Subcutaneous abdominal adipose tissue (tissue), 5 donors: ENCODE measurements around the gene PIP4K2A.
"Not testable (repeated sequence)": the region's sequence is repeated elsewhere in the genome, so short reads cannot be mapped to it uniquely, and the experiment has no call there.

ENCODE experiments used
- H3K27ac ChIP-seq: one replicate; pipeline ENCODE4 v1.7.0; 2013; ENCODE audit warnings: low read depth, mild to moderate bottlenecking, inconsistent platforms, low read length, moderate library complexity
- H3K27me3 ChIP-seq, 5 donors: one replicate each; pipeline ENCODE4 v1.7.0; 2013; ENCODE audit warnings: low read length in 5 of 5, inconsistent platforms in 1 of 5; ENCODE audit not compliant: control insufficient read depth in 5 of 5, insufficient read depth in 4 of 5
- H3K36me3 ChIP-seq, 5 donors: one replicate each; pipeline ENCODE4 v1.7.0; 2013; ENCODE audit warnings: low read length in 5 of 5; ENCODE audit not compliant: control insufficient read depth in 5 of 5, insufficient read depth in 5 of 5
- H3K4me1 ChIP-seq, 5 donors: one replicate each; pipeline ENCODE4 v1.7.0; 2013; ENCODE audit warnings: low read length in 5 of 5, mild to moderate bottlenecking in 3 of 5, moderate library complexity in 1 of 5; ENCODE audit not compliant: control insufficient read depth in 5 of 5, insufficient read depth in 5 of 5
- H3K4me3 ChIP-seq, 5 donors: one replicate each; pipeline ENCODE4 v1.7.0; 2013; ENCODE audit warnings: low read length in 5 of 5, low read depth in 1 of 5
- H3K9ac ChIP-seq, 5 donors: one replicate each; pipeline ENCODE4 v1.7.0; 2013; ENCODE audit warnings: low read length in 5 of 5, mild to moderate bottlenecking in 4 of 5, moderate library complexity in 3 of 5
- H3K9me3 ChIP-seq, 5 donors: one replicate each; pipeline ENCODE4 v1.7.0; 2013; ENCODE audit warnings: low read length in 5 of 5; ENCODE audit not compliant: control insufficient read depth in 5 of 5
- donor health status: healthy.
- donor health status: healthy.
- donor health status: healthy.
- donor health status: healthy.
- donor health status: healthy.

Gene PIP4K2A

DNA sequence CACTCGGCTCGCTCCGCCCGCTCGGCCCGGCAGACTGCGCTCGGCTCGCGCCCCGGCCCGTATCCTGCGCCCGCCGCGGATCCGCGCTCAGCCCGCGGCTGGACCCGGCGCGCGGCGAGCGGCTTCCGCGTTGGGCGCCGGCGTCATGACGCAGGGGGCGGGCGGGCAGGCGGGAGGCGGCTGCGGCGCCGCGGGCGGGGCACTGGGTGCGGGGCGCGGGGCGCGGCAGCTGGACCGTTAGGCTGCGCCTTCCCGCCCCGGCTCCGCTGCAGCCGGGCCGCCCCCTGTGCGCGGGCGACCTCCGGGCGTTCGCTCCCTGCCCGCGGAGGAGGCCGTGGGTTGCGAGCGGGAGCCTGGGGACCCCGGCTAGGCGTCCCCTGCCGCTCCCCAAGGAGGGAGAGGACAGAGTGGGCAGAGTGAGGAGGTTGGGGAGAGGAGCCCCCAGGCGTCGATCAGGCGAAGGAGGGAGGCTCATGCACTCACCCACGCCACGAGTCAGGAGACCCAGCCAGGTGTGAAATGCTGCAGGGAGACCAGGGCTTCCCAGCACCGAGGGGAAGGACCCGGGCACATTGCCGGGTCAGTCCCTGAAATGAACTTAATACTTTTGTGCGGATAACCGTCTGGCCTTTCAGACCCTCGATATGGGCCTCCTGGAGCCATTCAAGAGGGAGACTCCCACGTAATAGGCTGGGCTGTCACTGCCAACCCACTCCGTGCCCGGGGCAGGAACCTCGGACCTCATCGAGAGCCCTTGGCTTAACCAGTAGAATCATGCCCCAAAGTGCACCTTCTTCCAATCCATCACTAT, at the start of gene PIP4K2A:
Gene PIP4K2A, minus strand, starts transcription at position 100 of the 811 bp plus-strand sequence. CDS start 252 bp downstream, outside the sequence.
- peak within 1 kb of the TSS in 4 of 5 donors; percentile 83 to 92 (median 88) for H3K9ac ChIP-seq
- H3K27ac ChIP-seq: peak within 1 kb of the TSS; percentile 45
- H3K4me1 ChIP-seq: peaks cover 4 to 41% (median 29%) of the 10 kb centered on the region in 5 donors
- no peaks in the 10 kb centered on the region for H3K9me3 ChIP-seq
- peak within 1 kb of the TSS; percentile 73 to 99 (median 95) for H3K4me3 ChIP-seq
- H3K27me3 ChIP-seq: no peaks in the 10 kb centered on the region
- no peaks in the 10 kb centered on the region for H3K36me3 ChIP-seq

DNA sequence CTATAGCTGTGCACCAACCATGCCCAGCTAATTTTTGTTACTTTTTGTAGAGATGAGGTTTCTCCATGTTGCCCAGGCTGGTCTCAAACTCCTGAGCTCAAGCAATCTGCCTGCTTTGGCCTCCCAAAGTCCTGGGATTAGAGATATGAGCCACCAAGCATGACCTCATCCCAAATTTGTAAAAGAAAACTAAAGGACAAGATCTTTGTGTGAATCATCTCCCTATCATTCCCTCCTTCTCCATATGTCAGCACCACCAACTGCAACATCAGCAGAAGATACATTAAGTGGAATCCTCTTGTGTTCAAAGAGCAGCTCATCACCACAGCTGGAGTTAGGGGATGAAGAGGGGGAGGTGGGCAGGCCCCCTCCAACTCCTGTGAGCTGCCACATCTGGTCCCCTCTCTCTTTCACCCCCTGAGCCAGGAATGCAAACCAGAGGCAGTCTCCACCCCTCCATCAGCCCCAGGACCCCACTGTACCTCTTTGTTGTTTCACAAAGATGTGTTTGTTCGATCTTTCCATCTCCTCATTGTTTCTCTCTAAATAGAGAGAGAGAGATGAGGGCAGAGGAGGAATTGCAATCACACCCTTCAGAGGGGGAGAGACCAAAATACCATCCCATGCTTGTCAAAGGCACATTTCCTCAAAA, 47.3 kb upstream of the PIP4K2A start:
- H3K4me3 ChIP-seq: no peak overlapping the region
- no peaks in the 10 kb centered on the region for H3K36me3 ChIP-seq
- peaks cover 0 to 18% (median 6%) of the 10 kb centered on the region in 5 donors for H3K4me1 ChIP-seq
- H3K27ac ChIP-seq: no peak overlapping the region
- no peak overlapping the region for H3K9ac ChIP-seq
- no peaks in the 10 kb centered on the region for H3K9me3 ChIP-seq
- H3K27me3 ChIP-seq: no peaks in the 10 kb centered on the region

DNA sequence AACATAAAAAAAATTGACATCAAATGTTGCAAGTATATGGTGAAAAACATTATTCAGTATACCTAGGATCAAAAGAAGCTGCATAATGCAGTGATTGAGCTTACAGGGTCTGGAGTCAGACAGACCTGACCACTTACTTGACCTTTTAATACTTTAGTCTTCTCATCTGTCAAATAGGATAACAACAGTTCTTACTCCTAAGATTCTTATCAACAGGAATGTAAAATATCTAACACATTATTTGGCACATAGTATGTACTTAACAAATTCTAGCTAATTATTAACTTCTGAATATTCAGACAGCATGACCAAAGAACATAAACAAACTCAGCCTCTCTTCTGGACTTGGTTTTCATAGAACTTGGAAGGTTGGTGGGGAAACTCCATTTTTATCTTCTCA, 45.6 kb upstream of the PIP4K2A start:
- Histone ChIP-seq H3K9me3 (no peaks in the 10 kb centered on the region), H3K9ac (no peak overlapping the region), H3K27ac (no peak overlapping the region), H3K4me1 (peaks cover 0 to 10% (median 4%) of the 10 kb centered on the region in 5 donors), H3K27me3 (no peaks in the 10 kb centered on the region), H3K36me3 (no peaks in the 10 kb centered on the region), H3K4me3 (no peak overlapping the region)

DNA sequence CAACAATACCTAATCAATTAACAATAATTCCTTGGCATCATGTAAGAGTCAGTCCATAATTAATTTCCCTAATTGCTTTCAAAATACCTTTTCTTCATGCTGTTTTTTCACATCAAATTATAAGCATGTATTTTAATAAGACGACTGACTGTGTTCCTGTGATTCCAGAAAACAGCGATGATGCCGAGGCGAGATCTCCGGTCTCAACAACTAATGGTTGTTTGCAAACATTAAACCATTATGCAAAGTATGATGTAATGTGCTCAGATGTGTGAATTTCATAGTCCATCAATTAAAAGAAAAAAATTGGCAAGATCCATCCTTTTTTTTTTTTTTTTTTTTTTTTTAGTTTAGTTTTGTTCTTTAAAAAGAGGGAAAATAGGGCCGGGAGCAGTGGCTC, 44.5 kb upstream of the PIP4K2A start:
- no peaks in the 10 kb centered on the region for H3K9me3 ChIP-seq
- H3K4me3 ChIP-seq: no peak overlapping the region
- no peaks in the 10 kb centered on the region for H3K27me3 ChIP-seq
- H3K4me1 ChIP-seq: peaks cover 0 to 6% (median 0%) of the 10 kb centered on the region in 5 donors
- H3K27ac ChIP-seq: no peak overlapping the region
- H3K9ac ChIP-seq: no peak overlapping the region
- H3K36me3 ChIP-seq: no peaks in the 10 kb centered on the region

DNA sequence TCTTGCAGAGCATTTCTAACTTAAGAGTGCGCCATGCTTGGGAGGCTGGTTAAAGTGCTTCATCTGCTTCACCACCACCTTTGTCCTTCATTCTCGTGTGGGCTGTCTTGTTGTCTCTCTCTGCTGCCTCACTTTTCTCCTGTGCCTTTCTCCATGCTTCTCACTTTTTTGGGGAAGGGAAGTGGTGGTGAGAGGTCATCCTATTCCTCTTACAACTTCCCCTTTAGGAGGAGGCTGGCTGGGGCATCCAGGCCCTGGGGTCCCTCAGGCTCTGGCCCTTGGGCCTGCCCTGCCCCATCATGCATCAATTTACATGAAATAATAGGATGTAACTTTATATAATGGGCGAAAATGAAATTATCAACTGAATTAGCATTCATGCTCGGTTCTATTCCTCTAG, 39.9 kb upstream of the PIP4K2A start:
- no peaks in the 10 kb centered on the region for H3K9me3 ChIP-seq
- H3K4me1 ChIP-seq: peaks cover 0 to 12% (median 0%) of the 10 kb centered on the region in 5 donors
- no peaks in the 10 kb centered on the region for H3K27me3 ChIP-seq
- H3K36me3 ChIP-seq: no peaks in the 10 kb centered on the region
- no peak overlapping the region for H3K9ac ChIP-seq
- H3K27ac ChIP-seq: no peak overlapping the region
- no peak overlapping the region for H3K4me3 ChIP-seq

DNA sequence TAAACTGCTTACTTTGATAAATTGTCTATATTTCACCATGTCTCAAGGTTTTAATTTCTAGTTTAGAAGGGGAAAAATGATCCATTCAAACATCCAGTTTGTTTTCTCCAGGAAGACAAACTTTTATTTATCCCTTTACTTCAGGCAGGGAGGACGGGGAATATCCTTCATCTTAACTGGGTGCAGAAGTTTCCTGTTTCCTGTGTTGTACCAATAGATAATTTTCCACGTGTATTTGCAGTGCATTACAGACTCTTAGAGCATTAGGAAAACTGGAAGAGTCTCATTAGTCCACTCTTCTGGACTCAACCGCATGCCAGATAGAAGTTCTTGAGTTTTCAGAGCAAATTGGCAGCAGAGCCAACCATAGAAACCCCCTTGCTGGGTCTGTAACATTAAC, 39.4 kb upstream of the PIP4K2A start:
- Histone ChIP-seq H3K36me3 (no peaks in the 10 kb centered on the region), H3K9ac (no peak overlapping the region), H3K9me3 (no peaks in the 10 kb centered on the region), H3K4me1 (peaks cover 0 to 12% (median 0%) of the 10 kb centered on the region in 5 donors), H3K4me3 (no peak overlapping the region), H3K27me3 (no peaks in the 10 kb centered on the region), H3K27ac (no peak overlapping the region)

DNA sequence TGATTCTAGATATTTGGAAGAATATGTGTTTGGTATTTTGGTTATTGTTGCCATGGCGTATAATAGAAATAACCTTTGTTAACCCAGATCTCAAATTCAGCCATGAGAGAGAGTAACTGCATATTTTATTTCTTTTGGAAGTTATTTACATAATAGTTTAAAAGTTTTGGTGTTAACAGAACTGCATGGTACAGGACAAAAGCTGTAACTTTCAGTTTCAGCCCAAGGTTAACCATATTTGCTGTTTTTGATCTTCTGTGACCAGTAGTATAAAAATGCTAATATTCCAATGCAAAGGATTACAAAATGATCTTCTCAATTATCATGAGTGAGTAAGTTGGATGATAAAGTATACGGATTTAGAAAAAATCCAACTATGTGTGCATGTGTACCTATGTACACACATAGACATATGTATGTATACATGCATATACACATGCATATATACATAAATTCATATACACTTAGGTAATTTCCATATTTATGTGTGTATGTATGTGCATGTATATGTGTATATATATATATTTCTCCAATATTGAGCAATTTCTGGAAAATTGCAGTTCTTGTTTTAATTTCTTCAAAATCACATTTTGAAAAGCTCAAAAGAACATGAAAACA, 38.0 kb upstream of the PIP4K2A start:
- Histone ChIP-seq H3K4me1 (peaks cover 0 to 12% (median 0%) of the 10 kb centered on the region in 5 donors), H3K4me3 (no peak overlapping the region), H3K27me3 (no peaks in the 10 kb centered on the region), H3K9me3 (no peaks in the 10 kb centered on the region), H3K9ac (no peak overlapping the region), H3K27ac (no peak overlapping the region), H3K36me3 (no peaks in the 10 kb centered on the region)

DNA sequence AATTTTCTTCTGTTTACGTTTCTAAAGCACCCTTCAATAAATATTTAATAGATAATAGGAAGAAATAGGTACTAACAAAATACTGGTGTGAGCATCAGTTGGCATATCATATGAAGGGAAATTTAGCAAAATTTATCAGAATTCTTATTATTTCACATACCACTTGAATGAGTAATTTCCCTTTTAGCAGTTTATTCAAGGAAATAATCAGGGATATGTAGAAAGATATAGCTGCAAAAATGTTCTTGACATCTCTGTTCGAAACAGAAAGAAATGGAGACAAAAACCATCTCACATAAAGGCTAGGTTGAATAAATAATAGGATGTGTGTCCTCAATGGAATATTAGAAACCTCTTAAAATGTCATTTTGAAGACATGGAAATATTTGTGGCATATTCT, 35.8 kb upstream of the PIP4K2A start:
- H3K4me1 ChIP-seq: peaks cover 0 to 12% (median 0%) of the 10 kb centered on the region in 5 donors
- no peak overlapping the region for H3K9ac ChIP-seq
- no peaks in the 10 kb centered on the region for H3K36me3 ChIP-seq
- no peak overlapping the region for H3K27ac ChIP-seq
- H3K27me3 ChIP-seq: no peaks in the 10 kb centered on the region
- no peak overlapping the region for H3K4me3 ChIP-seq
- H3K9me3 ChIP-seq: no peaks in the 10 kb centered on the region

DNA sequence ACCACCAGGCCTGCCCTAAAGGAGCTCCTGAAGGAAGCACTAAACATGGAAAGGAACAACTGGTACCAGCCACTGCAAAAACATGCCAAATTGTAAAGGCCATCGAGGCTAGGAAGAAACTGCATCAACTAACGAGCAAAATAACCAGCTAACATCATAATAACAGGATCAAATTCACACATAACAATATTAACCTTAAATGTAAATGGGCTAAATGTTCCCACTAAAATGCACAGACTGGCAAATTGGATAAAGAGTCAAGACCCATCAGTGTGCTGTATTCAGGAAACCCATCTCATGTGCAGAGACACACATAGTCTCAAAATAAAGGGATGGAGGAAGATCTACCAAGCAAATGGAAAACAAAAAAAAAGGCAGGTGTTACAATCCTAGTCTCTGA, 30.5 kb upstream of the PIP4K2A start:
- not testable (repeated sequence) for H3K4me3 ChIP-seq, H3K27me3 ChIP-seq, H3K27ac ChIP-seq, H3K9ac ChIP-seq, H3K36me3 ChIP-seq, H3K9me3 ChIP-seq, H3K4me1 ChIP-seq

DNA sequence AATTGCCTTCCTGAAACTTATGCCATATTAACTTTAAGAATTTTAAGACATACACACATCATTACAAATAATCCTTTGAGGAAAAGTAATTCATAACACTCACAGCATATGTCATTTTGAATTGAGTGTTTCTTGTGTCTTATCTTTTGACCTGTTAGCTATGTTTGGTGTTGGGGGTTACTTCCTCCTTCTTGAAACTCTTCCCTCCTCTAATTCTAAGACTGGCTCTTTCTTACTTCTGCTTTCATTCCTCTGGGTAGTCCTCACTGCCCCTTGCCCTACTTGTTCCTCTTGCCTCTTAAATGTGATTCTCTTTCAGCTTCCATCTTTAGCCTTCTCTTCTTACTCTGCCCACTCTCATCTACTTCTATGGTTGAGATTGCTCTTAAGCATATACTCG, 28.3 kb upstream of the PIP4K2A start:
- no peak overlapping the region for H3K9ac ChIP-seq
- no peak overlapping the region for H3K27ac ChIP-seq
- H3K27me3 ChIP-seq: no peaks in the 10 kb centered on the region
- peaks cover 0 to 4% (median 0%) of the 10 kb centered on the region in 5 donors for H3K9me3 ChIP-seq
- H3K4me1 ChIP-seq: peaks cover 0 to 7% (median 0%) of the 10 kb centered on the region in 5 donors
- no peaks in the 10 kb centered on the region for H3K36me3 ChIP-seq
- no peak overlapping the region for H3K4me3 ChIP-seq
